ENCODE results near the gene LKAAEAR1. TPM values are rescaled to one million over a fixed set of nuclear protein-coding genes. Genes with fewer than 3 reads are reported as not detected.

The LKAAEAR1 gene
- total RNA-seq, 1 donor from 2014 or later = not detected

- Mint-ChIP-seq H3K36me3 (ENCODE audit: low read depth) (no peaks in the 10 kb centered on the region), H3K27me3 (ENCODE audit: low read depth) (peaks cover 59% of the 10 kb centered on the region), H3K27ac (ENCODE audit: unreplicated experiment) (no peak overlapping the region), H3K9me3 (no peaks in the 10 kb centered on the region), H3K4me3 (peak overlapping the region; percentile 67), H3K4me1 (peaks cover 30% of the 10 kb centered on the region)
- no peak for TF ChIP-seq CTCF (conservative IDR thresholded peaks at IDR 0.05)
- DNase-seq (ENCODE audit: low read depth, low spot score) = no peak
Measured at GRCh38 chr20:64082820-64083377, 1.3 kb downstream of the LKAAEAR1 start.

- Mint-ChIP-seq H3K4me1 (peaks cover 30% of the 10 kb centered on the region), H3K27me3 (ENCODE audit: low read depth) (peaks cover 55% of the 10 kb centered on the region)
- no peak for TF ChIP-seq CTCF (conservative IDR thresholded peaks at IDR 0.05)
Measured at GRCh38 chr20:64082126-64082731, 2.0 kb downstream of the LKAAEAR1 start.

GRCh38 chr20:64081624-64081964 lies 2.6 kb downstream of the LKAAEAR1 start:
- Mint-ChIP-seq H3K4me3 (peak overlapping the region; percentile 83), H3K36me3 (ENCODE audit: low read depth) (no peaks in the 10 kb centered on the region), H3K9me3 (no peaks in the 10 kb centered on the region), H3K4me1 (peaks cover 30% of the 10 kb centered on the region), H3K27me3 (ENCODE audit: low read depth) (peaks cover 53% of the 10 kb centered on the region), H3K27ac (ENCODE audit: unreplicated experiment) (no peak overlapping the region)
- no peak for DNase-seq (ENCODE audit: low read depth, low spot score)
- TF ChIP-seq CTCF (conservative IDR thresholded peaks at IDR 0.05) = no peak

More at GRCh38 chr20:64082126-64082731, 2.0 kb downstream of the LKAAEAR1 start:
- H3K9me3 Mint-ChIP-seq = no peaks in the 10 kb centered on the region
- H3K4me3 Mint-ChIP-seq = peak overlapping the region; percentile 83
- H3K36me3 Mint-ChIP-seq (ENCODE audit: low read depth) = no peaks in the 10 kb centered on the region
- DNase-seq (ENCODE audit: low read depth, low spot score) = no peak
- no peak overlapping the region for H3K27ac Mint-ChIP-seq (ENCODE audit: unreplicated experiment)

GRCh38 chr20:64080813-64081623 lies 3.2 kb downstream of the LKAAEAR1 start:
- Mint-ChIP-seq H3K4me3 (peak overlapping the region; percentile 92), H3K27me3 (ENCODE audit: low read depth) (peaks cover 47% of the 10 kb centered on the region), H3K27ac (ENCODE audit: unreplicated experiment) (peak overlapping the region; percentile 27), H3K9me3 (no peaks in the 10 kb centered on the region), H3K36me3 (ENCODE audit: low read depth) (no peaks in the 10 kb centered on the region), H3K4me1 (peaks cover 30% of the 10 kb centered on the region)
- no peak for TF ChIP-seq CTCF (conservative IDR thresholded peaks at IDR 0.05)
- no peak for DNase-seq (ENCODE audit: low read depth, low spot score)

- no peaks in the 10 kb centered on the region for H3K9me3 Mint-ChIP-seq
- peak within 1 kb of the TSS; percentile 27 for H3K27ac Mint-ChIP-seq (ENCODE audit: unreplicated experiment)
- peaks cover 30% of the 10 kb centered on the region for H3K4me1 Mint-ChIP-seq
- H3K27me3 Mint-ChIP-seq (ENCODE audit: low read depth) = peaks cover 39% of the 10 kb centered on the region
- peak within 1 kb of the TSS; percentile 92 for H3K4me3 Mint-ChIP-seq
- TF ChIP-seq CTCF (conservative IDR thresholded peaks at IDR 0.05) = no peak
- DNase-seq (ENCODE audit: low read depth, low spot score) = no peak
- no peaks in the 10 kb centered on the region for H3K36me3 Mint-ChIP-seq (ENCODE audit: low read depth)
Measured at GRCh38 chr20:64080013-64080812, 4.0 kb downstream of the LKAAEAR1 start, which contains the start of gene OPRL1. Gene OPRL1 (plus strand): TSS chr20:64080082. CDS start chr20:64092721, 12,639 bp downstream.

All from neural crest cell (in vitro differentiated cells).